HG02870 (cell line): Measurements from ENCODE around the gene AKIRIN2.

Experiments used
- ATAC-seq: cut with Tn5 transposase; IDR thresholded peaks from one replicate; pipeline ENCODE4 v1.9.1; 2021; ENCODE audit warnings: mild to moderate bottlenecking, moderate library complexity; ENCODE audit not compliant: unreplicated experiment

Gene AKIRIN2

GRCh38 chr6:87701676-87702588 lies at the start of gene AKIRIN2:
Gene AKIRIN2 (minus strand): TSS chr6:87702233. CDS start chr6:87701684, 549 bp downstream.
- peak; percentile 62 for ATAC-seq

DNA sequence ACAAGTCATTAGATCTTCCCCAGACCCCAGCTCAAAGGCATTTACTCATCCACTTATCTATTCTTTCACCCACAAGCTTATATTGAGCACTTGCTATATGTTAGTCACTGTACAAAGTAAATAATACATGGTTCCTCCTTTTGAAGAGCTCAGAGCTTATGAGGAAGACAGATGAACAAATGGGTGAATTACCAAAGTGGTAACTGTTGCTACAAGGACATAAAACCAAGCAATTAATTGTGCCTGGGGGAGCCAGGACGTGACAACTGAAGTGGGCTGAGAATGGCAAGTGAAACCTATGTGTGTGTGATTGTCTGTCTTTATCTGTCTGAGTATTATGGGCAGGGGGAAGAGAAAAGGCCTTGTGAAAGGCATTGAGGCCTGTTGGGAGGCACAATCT lies 45.6 kb upstream of the AKIRIN2 start:
- no peak for ATAC-seq

- no peak for ATAC-seq
Observed at GRCh38 chr6:87745966-87746721, 44.1 kb upstream of the AKIRIN2 start.

DNA sequence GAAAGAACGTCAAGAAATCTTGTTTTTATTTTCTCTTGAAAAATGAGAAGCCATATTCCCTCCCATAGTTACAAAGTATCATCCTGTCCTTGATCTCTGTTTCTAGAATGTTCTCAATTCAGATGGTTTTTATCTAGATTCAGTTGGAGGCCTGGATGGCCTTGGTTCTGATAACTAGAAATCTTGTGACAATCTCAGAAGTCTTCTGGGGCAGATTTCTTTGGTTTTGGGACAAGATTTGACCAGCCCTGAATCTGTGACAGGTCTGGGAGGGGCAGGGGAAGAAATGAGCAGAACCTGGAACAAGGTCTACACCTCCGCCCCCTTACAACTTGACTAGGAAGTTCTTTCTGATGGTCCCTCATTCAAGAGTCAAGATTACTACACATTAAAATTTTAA lies 41.4 kb upstream of the AKIRIN2 start:
- no peak for ATAC-seq

- peak; percentile 54 for ATAC-seq
Observed at GRCh38 chr6:87742106-87742505, 40.1 kb upstream of the AKIRIN2 start.

GRCh38 chr6:87741001-87741650 lies 39.1 kb upstream of the AKIRIN2 start:
- ATAC-seq, result no peak

GRCh38 chr6:87738744-87739143 lies 36.7 kb upstream of the AKIRIN2 start:
- ATAC-seq, result no peak

DNA sequence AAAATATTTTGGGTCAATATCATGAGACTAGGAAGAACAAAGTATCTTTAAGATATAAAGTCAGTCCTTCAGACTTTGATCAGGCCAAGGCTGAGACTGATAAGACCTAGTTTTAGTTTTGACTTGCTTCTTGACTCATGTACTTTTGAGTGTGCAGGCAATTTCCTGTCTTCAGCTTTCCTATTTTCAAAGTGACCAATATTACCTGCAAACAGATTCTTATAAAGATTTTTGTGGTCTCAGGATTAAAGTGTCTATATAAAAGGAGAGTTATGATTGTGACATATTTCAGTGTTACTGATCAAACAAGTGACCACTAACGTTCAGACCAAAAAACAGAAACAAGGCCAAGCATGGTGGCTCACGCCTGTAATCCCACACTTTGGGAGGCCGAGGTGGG lies 36.0 kb upstream of the AKIRIN2 start:
- ATAC-seq, result peak; percentile 45

DNA sequence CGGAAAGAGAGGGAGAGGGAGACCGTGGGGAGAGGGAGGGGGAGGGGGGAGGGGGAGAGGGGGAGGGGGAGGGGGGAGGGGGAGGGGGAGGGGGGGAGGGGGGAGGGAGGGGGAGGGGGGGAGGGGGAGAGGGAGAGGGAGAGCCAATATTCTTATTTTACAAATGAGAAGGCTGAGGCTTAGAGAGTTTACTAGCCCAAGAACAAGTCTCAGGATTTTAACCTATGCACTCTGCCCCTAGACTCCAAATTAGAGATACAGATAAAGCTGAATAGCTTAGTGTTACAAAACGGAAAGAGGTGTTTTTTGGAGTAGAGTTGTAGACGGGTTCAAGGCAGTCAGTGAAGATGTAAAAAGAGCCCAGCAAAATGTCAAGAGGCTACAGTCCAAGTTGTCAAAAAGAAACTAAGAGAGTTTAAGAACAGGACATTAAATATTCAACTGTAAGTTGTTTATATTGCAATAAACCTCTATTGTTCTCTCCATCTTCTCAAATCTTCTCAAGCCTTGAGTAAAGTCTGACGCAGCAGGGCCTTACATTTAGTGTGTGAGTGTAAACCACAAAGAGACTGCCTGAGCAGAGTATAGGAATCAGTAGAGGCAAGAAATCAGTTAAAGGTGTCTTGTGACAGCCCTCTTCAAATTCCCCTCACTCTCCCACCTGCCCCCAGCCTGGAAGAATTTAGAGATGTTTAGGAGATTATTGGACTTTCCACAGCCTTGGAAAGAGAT lies 34.9 kb upstream of the AKIRIN2 start:
- peak; percentile 46 for ATAC-seq

DNA sequence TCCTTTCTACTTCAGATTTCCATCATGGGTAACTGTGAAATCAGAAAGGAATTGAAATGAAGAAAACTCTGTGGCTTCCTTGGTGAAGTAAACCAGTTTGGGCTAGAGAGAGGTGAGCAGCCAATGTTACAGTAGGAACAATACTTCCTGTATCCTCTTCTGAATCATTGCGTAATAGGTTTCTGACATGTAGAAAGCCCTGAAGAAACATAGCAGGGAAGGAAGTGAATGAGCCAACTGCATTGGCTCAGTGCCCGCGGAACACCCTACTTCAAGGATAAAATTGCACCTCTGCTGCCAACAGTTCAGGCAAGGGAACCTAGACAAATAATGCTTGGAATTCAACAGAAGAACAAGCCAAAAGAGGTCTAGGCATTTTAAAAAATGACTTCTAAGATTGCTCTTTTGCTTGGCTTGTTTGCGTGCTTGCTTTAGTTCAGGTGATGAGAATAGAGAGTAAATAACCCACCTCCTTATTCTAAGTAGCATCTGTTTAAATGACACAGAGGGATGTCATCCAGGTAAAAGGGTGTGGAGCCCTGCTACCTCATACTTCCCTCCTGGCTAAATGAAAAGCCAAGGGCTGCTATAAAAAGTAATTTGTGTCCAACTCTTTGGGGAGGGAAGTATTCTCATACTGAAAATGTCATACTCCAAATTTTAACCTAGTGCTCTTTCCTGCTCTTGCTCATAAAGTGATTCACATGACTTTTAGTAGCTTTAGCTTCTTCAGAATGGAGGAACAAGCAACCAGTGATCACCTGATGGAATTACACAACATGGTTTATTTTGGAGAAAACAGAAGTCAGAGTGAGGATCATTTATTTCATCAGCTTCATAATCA lies 30.0 kb upstream of the AKIRIN2 start:
- peak; percentile 81 for ATAC-seq

- no peak for ATAC-seq
Observed at GRCh38 chr6:87731080-87731479, 29.0 kb upstream of the AKIRIN2 start.

DNA sequence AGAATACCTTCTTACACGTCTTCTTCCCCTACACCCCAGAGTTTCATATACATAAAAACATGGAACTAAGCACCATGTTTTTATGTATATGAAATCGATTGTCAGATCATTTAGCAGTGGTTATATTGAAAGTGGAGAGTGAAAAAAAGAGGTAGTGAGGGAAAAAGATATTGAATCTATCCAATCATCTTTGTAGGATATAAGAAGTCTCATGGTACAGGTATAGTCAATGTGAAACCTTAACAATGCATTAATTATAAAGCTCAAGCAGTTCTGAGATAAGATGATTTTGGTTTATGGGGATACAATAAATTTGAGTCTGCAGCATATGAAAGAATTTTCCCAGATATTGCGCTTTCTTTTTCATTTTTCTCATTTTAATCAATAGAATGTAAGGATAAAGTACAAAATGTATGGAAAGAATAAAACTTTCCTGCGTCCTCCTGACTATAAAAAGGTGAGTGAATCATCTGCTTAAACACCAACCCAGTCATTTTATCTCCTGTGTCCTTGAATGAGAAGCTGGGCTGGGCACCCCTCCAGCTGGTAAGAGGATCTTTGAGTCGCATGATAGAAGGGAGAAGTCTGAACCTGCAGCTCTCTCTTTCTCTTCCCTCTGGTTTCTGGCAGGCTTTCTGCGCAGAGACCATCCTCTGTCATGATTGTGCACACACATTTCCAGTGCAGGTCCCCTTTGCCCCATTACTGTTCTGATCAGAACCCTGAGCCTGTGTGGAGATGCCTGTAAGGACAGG lies 28.1 kb upstream of the AKIRIN2 start:
- ATAC-seq, result no peak

DNA sequence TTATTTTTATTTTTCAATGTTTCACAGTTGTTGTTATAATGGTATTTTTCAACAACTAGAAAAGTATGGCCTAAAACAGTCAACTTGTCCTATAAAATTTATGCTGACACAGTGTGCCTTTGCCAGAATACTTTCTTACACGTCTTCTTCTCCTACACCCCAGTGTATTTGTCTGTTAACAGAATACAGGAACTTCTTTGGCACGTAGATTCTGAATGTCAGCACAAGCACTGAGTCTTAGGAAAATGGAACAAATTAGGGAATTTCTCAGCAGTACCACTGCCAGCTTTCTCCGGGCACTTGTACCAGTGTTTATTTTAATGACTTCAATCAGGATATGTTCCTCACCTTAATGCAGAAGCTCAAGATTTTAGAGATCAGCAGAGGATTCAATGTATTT lies 26.7 kb upstream of the AKIRIN2 start:
- ATAC-seq, result no peak

DNA sequence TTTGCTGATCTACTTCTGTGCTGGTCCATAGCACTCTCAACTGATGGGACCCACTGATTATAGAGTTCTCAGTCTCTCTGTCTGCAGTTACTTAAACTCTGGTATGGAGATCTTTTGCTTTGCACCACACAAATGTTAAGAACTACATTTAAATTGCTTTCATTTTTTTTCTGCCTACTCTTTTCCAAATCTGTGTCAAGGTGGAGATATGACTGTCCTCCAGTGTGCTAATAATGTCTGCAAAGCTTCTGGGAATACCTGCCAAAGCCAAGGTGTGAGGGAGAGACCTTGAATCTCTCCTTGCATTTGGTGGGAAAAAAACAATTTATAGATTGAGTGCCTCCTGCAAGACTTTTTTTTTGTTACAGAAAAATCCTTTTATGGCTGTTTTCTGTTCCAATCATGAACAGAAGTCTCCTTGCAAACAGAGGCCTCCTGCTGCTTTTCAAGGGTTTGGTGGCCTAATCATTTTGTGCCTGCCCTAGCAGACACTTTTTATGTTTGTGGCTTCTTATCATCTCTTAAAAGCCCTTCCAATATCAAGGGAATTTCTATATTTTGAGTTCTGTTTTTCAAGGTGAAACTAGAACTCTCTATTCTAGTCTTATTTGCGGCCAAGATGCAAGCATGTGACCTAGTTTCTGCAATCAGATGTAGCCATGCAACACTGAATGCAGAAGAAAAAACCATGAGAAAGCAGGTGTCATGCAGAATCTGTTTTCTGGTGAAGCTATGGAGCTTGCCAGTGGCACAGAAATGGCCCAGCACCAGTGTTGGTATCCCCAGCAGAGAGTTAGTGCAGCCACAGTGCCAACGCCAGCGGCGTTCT lies 23.2 kb upstream of the AKIRIN2 start:
- peak; percentile 80 for ATAC-seq

DNA sequence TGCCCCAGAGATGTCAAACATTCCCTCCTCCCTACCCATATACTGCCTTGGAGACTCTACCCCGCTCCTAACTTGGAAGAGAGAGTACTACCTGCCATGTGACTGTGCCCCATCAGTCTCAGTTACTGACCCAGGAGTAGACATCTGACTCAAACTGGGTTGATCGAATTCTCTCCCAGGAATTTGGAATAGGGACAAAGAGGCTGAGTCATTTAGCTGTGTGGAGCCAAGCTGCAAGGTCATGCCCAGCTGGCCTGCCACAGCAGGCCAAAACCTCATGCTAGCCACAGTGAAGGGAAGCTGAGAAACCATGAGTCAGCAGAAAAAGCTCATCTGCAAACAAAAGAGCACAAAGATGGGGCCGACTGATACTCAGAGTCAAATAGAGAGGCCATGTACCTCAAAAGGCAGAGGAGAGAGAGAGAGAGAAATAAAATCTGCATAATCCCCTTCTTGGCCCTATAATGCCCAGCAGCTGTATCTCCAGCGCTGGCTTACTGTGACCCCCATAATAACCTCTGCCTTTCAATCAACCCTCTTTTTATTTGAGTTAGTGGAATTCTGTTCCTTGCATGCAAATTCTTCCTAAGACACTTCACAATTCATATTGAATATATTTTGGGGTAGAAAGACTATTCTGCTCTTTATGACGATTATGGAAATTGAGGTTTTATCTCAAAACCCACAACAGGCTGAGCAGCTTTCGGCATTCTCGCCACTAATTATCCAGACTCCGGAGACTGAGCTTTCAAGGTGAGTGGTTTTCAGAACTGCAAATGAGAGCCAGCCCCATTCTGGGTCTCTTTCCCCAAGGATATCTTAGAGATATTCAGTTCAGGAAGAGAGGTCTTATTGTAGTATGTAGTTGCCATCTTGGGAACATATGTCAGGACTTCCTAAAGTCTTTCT lies 21.4 kb upstream of the AKIRIN2 start:
- ATAC-seq, result peak; percentile 38

GRCh38 chr6:87722540-87723169 lies 20.6 kb upstream of the AKIRIN2 start:
- ATAC-seq, result no peak

GRCh38 chr6:87721311-87721710 lies 19.3 kb upstream of the AKIRIN2 start:
- no peak for ATAC-seq
